Measurements from ENCODE around the gene UTP4.
A peak's percentile ranks its signal among the peaks of the same experiment; 100 is the strongest.

UTP4 gene

GRCh38 chr16:69176033-69176800 lies 43.8 kb downstream of the UTP4 start:
- H3K9me3 ChIP-seq = no peaks in the 10 kb centered on the region
- peaks cover 12% of the 10 kb centered on the region for H3K36me3 ChIP-seq
- peaks cover 7% of the 10 kb centered on the region for H3K4me1 ChIP-seq
- no peaks in the 10 kb centered on the region for H3K27me3 ChIP-seq
- no peak overlapping the region for H3K4me3 ChIP-seq (ENCODE audit: low read depth, low read length)
- DNase-seq = no peak
- TF ChIP-seq CTCF (IDR thresholded peaks at IDR 0.05; ENCODE audit: low read depth, low read length) = no peak

- H3K27me3 ChIP-seq = no peaks in the 10 kb centered on the region
- no peak for TF ChIP-seq CTCF (IDR thresholded peaks at IDR 0.05; ENCODE audit: low read depth, low read length)
- H3K9me3 ChIP-seq = no peaks in the 10 kb centered on the region
- peak; percentile 58 for DNase-seq
- no peak overlapping the region for H3K4me3 ChIP-seq (ENCODE audit: low read depth, low read length)
- peaks cover 8% of the 10 kb centered on the region; the same call in 1 of the 2 replicates for H3K36me3 ChIP-seq
- peaks cover 10% of the 10 kb centered on the region for H3K4me1 ChIP-seq
Observed at GRCh38 chr16:69179328-69180010, 47.0 kb downstream of the UTP4 start.

GRCh38 chr16:69180011-69180338 lies 47.5 kb downstream of the UTP4 start:
- Histone ChIP-seq H3K27me3 (no peaks in the 10 kb centered on the region), H3K4me1 (peaks cover 10% of the 10 kb centered on the region), H3K36me3 (peaks cover 8% of the 10 kb centered on the region; the same call in 1 of the 2 replicates), H3K4me3 (ENCODE audit: low read depth, low read length) (no peak overlapping the region), H3K9me3 (no peaks in the 10 kb centered on the region)
- TF ChIP-seq CTCF (IDR thresholded peaks at IDR 0.05; ENCODE audit: low read depth, low read length) = no peak
- DNase-seq = no peak

GRCh38 chr16:69182730-69183416 lies 50.4 kb downstream of the UTP4 start:
- Histone ChIP-seq H3K4me1 (peaks cover 14% of the 10 kb centered on the region), H3K27me3 (no peaks in the 10 kb centered on the region), H3K36me3 (no peaks in the 10 kb centered on the region), H3K4me3 (ENCODE audit: low read depth, low read length) (no peak overlapping the region), H3K9me3 (no peaks in the 10 kb centered on the region)
- TF ChIP-seq CTCF (IDR thresholded peaks at IDR 0.05; ENCODE audit: low read depth, low read length) = no peak
- peak; percentile 55 for DNase-seq

- no peaks in the 10 kb centered on the region for H3K9me3 ChIP-seq
- TF ChIP-seq CTCF (IDR thresholded peaks at IDR 0.05; ENCODE audit: low read depth, low read length) = no peak
- DNase-seq = peak; percentile 98
- peaks cover 11% of the 10 kb centered on the region for H3K4me1 ChIP-seq
- H3K27me3 ChIP-seq = no peaks in the 10 kb centered on the region
- peak within 1 kb of the TSS; percentile 89 for H3K4me3 ChIP-seq (ENCODE audit: low read depth, low read length)
- H3K36me3 ChIP-seq = no peaks in the 10 kb centered on the region
Observed at GRCh38 chr16:69186642-69187445, 54.4 kb downstream of the UTP4 start, which contains the start of gene SNTB2. TSS of gene SNTB2 (plus strand) at chr16:69187164. CDS start at chr16:69187167, 3 bp downstream.

Measured in BE2C (cell line).